ENCODE data around the gene PRR12.

The PRR12 gene

DNA sequence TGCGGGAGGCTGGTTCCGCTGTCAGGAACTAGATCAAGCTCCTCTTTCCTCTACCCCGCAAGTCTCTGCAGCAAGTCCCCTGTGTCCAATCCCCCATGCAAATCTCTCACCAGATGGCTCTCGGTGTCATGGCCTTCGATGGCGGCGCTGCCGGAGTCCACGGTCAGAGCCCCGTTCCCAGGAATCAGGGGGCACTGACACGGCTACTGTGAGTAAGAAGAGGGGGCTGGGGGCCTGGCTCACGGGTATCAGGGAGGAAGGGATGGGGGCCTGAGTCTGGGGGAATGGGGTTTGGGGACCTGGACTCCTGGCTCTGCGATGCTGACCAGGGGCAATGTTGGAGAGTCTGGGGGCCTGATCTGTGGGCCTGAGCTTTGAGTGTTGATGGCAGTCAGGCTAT, 55.0 kb downstream of the PRR12 start:
- no peak for DNase-seq (ENCODE audit: low spot score)

- no peak for DNase-seq (ENCODE audit: low spot score)
Measured at GRCh38 chr19:49646586-49646985, 55.6 kb downstream of the PRR12 start.

- no peak for DNase-seq (ENCODE audit: low spot score)
Measured at GRCh38 chr19:49651029-49651819, 60.2 kb downstream of the PRR12 start.

DNA sequence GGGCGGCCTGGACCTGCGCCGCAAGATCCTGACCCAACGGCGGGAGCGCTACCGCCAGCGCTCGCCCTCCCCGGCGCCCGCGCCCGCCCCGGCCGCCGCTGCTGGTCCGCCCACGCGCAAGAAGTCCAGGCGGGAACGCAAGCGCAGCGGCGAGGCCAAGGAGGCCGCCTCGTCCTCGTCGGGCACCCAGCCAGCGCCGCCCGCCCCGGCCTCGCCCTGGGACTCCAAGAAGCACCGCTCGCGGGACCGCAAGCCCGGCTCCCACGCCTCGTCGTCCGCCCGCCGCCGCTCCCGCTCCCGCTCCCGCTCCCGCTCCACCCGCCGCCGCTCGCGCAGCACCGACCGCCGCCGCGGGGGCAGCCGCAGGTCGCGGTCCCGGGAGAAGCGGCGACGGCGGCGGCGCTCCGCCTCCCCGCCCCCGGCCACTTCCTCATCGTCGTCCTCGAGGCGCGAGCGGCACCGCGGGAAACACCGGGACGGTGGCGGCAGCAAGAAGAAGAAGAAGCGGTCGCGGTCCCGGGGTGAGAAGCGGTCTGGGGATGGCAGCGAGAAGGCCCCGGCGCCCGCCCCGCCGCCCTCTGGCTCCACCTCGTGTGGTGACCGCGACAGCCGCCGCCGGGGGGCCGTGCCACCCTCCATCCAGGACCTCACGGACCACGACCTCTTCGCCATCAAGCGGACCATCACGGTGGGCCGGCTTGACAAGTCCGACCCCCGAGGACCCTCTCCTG, 61.0 kb downstream of the PRR12 start:
- DNase-seq (ENCODE audit: low spot score): no peak

- no peak for DNase-seq (ENCODE audit: low spot score)
Measured at GRCh38 chr19:49652551-49653465, 61.8 kb downstream of the PRR12 start.

GRCh38 chr19:49653466-49653806, 62.5 kb downstream of the PRR12 start:
- DNase-seq (ENCODE audit: low spot score): no peak

DNA sequence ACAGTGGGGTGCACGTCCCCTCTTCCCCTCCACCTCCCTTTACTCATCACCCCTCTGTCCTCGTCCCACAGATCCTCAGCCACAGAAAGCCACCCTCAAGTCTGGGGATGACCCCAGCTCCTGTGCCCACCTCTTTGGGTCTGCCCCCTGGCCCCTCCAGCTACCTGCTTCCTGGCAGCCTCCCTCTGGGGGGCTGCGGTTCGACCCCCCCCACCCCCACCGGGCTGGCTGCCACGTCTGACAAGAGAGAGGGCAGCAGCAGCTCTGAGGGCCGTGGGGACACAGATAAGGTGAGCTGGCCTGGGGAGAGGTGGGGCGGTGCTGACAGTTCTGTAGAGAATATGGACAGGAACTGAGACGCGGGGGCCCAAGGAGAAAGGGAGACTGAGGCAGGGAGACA, 63.6 kb downstream of the PRR12 start:
- no peak for DNase-seq (ENCODE audit: low spot score)

GRCh38 chr19:49655570-49656455, 64.8 kb downstream of the PRR12 start:
- DNase-seq (ENCODE audit: low spot score): no peak

- DNase-seq (ENCODE audit: low spot score): no peak
Measured at GRCh38 chr19:49656456-49657109, 65.6 kb downstream of the PRR12 start.

DNA sequence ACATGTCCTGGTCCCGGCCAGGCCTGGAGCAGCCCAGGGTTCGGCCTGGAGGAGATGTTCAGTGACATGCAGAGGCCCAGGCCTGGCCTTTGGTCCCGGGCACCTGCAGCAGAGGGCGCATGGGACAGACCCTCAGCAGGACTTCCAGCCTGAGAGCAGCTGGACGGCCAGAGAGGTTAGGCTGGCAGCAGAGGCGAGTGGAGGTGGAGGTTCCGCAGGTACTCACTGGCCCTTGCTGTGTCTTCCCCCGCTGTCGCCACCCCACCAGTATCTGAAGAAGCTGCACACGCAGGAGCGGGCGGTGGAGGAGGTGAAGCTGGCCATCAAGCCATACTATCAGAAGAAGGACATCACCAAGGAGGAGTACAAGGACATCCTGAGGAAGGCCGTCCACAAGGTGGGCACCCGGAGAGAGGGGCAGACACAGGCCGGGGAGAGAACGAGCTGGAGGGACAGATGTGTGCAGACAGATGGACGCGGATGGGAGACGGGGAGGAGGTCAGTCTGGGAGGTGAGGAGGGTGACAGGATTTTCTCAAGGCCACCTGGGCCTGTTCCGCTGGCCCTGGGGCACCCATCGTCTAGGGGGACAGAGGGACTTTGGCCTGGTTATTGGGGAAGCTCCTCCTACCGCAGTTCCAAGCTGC, 66.6 kb downstream of the PRR12 start:
- DNase-seq (ENCODE audit: low spot score): no peak

GRCh38 chr19:49658139-49658517, 67.1 kb downstream of the PRR12 start:
- DNase-seq (ENCODE audit: low spot score): no peak

DNA sequence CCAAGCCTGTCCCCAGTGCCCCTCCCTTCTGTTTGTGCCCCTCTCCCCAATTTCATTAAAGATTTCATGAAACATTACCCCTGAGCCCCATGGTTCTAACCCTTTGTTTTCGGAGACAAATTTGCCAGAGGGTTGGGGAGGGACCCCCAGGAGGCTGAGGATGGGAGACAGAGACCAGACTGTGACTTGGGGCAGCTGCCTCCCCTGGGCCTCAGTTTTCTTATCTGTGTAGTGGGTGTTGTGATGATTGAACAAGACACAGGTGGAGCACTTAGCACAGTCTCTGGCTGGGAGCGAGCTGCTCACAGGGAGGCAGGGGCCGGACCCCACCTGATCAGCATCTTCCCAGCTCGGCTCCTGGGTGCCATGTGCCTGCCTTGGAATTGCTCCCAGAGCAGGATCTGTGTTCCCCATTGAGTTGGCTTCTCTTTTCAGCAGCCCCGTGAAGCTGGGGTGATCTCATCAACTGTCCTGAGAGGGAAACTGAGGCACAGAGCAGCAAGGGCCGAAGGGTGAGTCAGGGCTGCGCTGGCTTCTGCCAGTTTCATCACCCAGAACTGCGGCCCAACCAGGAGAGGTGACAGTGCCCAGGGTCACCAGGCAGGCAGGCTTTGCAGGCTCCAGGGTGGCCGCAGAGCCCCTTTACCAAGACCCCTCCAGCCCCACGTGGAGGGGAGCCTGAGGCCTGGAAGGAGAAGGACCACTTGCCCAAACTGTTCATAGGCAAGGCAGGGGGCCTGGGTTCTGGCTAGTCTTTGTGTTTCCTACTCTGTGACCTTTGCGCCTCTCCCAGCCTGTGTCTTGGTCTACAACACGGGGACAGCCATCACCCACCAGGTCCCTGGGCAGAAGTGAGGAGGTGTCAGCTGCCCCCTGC, 67.8 kb downstream of the PRR12 start:
- DNase-seq (ENCODE audit: low spot score): no peak

DNA sequence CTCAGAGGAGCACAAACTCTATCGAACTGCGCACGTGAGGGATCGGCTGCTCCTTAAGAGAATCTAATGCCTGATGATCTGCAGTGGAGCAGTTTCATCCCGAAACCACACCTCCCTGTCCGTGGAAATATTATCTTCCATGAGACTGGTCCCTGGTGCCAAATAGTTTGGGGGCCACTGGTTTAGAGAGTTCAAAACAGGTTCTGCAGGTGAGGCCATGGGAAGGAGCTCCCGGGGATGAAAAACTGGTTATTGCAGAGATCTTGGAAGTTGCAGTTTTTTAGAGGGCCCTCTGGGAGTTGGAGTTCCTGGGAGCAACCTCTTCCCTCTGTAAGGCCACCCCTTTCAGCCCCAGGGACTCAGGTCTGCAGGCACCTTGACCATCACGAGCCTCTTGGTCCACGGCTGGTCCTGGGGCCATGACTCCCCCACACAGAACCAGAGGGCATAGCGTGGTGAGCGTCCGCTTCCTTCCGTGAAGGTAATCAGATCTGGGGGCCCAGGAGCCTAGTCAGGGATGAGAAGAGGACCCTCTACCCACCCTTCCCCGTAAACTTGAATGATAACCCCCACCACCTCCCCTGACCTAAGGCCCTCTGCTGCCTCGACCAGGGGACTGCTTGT, 69.5 kb downstream of the PRR12 start:
- no peak for DNase-seq (ENCODE audit: low spot score)

DNA sequence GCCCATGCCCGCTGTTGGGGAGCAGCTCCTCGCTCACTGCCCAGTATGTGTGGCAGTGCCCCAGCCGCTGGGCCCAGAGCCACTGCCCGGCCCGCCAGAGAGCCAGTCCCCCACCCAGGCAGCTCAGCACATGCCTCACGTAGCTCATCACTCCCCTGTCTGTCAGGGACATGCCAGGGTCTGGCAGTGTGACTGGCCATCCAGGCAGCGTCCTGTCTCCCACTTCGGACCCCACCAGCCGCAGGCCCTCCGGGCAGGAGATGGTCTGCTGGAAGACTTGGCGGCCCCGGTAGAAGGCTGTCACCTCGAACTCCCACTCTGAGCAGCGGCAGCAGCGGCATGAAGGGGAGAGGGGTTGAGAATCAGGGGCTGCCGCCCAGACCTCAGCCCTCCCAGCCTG, 71.0 kb downstream of the PRR12 start:
- DNase-seq (ENCODE audit: low spot score): no peak

- DNase-seq (ENCODE audit: low spot score): no peak
Measured at GRCh38 chr19:49663224-49663623, 72.2 kb downstream of the PRR12 start.

GRCh38 chr19:49664171-49665035, 73.4 kb downstream of the PRR12 start:
- DNase-seq (ENCODE audit: low spot score): no peak

- no peak for DNase-seq (ENCODE audit: low spot score)
Measured at GRCh38 chr19:49665036-49665350, 74.0 kb downstream of the PRR12 start.

Measured in kidney capillary endothelial cell (primary cell).